ENCODE data around the gene CAPZB. TPM values are rescaled to one million over a fixed set of nuclear protein-coding genes. Genes with fewer than 3 reads are reported as not detected.

Gene CAPZB
- total RNA-seq, 1 donor: 183 TPM

DNA sequence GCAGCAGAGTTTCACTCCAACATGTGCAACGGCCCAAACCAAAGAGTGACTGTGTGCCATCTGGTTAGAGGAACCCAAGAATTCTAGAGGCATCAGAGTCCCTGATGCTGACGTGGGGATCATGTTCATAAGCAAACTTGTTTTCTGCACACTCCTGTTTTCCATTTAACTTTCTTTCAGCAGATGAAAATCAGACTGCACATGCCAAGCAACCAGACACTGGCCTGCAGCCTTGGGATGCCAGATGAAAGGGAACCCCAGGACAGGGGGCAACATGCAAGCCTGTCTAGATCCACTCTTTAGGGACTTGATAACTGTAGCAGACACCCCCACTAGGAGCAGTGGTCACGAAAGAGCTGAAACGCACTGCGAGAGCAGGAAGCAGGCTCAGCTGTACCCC, 116.4 kb downstream of the CAPZB start:
- no peak overlapping the region for H3K4me3 ChIP-seq (ENCODE audit: low read depth, low read length)
- no peak for DNase-seq (ENCODE audit: low read depth)
- TF ChIP-seq, protein P1, sequence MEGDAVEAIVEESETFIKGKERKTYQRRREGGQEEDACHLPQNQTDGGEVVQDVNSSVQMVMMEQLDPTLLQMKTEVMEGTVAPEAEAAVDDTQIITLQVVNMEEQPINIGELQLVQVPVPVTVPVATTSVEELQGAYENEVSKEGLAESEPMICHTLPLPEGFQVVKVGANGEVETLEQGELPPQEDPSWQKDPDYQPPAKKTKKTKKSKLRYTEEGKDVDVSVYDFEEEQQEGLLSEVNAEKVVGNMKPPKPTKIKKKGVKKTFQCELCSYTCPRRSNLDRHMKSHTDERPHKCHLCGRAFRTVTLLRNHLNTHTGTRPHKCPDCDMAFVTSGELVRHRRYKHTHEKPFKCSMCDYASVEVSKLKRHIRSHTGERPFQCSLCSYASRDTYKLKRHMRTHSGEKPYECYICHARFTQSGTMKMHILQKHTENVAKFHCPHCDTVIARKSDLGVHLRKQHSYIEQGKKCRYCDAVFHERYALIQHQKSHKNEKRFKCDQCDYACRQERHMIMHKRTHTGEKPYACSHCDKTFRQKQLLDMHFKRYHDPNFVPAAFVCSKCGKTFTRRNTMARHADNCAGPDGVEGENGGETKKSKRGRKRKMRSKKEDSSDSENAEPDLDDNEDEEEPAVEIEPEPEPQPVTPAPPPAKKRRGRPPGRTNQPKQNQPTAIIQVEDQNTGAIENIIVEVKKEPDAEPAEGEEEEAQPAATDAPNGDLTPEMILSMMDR (IDR thresholded peaks at IDR 0.05; ENCODE audit: insufficient read depth, low read depth, low read length): no peak

DNA sequence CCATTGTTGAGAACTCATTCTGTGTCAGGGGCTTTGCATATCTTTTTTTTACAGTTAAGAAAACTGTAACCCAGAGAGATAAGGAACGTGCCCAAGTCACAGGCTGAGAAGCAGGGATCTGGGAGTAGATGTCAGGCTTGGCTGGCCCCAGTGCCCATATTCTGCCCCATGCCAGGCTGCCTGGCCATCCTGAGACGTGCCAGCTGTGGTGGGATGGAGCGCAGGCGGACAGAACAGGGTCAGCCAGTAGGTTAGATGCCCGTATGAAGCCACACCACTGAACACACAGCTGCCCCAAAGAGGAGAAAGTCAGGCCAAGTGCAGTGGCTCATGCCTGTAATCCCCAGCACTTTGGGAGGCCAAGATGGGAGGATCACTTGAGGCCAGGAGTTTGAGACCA, 117.3 kb downstream of the CAPZB start:
- DNase-seq (ENCODE audit: low read depth): no peak
- H3K4me3 ChIP-seq (ENCODE audit: low read depth, low read length): no peak overlapping the region
- TF ChIP-seq, protein P1 (IDR thresholded peaks at IDR 0.05; ENCODE audit: insufficient read depth, low read depth, low read length): no peak

DNA sequence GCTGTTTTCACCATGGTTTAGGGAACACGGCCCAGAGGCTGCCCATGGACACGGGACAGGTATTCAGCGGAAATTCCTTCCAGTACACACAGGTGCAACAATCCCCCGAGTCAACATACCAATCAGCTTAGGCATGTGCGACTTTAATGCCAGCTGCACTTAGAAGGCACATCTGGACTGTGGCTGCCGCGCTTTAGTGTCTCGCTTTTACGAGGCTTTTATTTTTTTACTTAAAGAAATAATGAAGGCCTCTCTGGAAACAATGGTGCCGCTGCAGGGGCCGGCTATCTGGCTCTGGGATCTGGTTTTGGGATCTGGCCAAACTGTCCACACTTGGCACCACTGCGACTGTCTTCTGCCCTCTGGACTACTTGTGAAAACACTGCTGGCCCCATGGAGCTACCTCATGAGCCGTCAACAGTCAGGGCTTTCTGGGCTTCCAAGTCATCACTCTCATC, 117.7 kb downstream of the CAPZB start:
- DNase-seq (ENCODE audit: low read depth): no peak
- TF ChIP-seq, protein P1 (IDR thresholded peaks at IDR 0.05; ENCODE audit: insufficient read depth, low read depth, low read length): no peak

DNA sequence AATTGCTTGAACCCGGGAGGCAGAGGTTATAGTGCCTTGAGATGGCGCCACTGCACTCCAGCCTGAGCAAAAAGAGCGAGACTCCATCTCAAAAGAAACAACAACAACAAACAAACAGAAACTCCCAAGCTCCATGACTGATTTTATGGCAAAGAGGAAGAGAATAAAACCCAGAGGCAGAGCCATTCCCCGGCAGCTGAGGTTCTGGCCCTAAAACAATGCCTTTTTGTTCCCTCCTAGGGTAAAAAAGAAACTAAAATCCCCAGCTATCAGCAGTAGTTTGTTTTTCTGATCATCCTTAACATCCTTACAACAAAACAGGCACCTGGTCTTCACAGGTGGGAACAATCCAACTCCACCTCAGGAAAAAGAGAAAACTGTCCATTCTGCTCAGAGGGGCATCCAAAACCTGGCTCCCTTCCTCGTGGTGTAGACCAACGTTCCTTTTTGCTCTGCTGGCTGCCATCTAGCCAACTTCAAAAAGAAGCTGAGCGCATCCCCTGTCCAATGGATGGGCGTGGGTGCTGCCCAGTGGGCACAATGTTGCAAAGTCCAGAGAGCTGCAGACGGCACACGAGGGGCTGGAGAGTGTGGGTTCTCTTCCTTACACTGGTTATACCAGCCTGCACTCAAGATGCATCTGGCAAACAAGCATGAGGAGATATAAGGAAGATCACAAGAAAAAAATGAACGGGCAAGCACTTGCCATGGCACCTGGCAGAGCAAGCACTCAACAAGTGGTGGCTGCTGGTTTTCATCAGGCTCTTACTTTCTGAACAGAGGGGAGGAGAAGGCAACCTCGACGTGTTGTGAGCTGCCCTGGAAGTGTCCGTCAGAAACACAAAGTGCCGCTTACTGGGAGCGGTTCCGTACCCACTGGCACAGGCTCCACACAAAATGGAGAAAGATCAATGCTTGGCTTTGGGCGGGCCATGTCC, 118.5 kb downstream of the CAPZB start:
- DNase-seq (ENCODE audit: low read depth): no peak
- no peak overlapping the region for H3K4me3 ChIP-seq (ENCODE audit: low read depth, low read length)
- TF ChIP-seq, protein P1 (IDR thresholded peaks at IDR 0.05; ENCODE audit: insufficient read depth, low read depth, low read length): no peak

More for the DNA sequence above, 117.7 kb downstream of the CAPZB start:
- H3K4me3 ChIP-seq (ENCODE audit: low read depth, low read length): no peak overlapping the region

DNA sequence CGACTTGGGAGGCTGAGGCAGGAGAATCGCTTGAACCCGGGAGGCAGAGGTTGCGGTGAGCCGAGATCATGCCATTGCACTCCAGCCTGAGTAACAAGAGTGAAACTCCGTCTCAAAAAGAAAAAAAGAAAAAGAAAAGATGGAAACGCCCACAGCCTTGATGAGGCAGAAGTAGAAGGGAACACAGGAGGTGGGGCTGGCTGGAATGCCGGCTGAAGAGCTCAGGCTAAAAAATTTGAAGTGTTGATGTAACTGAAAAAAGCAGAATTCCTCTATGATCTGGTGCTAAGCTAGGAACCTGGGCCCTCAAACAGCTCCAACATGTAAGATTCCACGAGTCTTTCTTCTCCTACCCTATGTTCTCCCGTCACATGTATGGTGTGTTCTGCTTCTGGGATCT, 119.6 kb downstream of the CAPZB start:
- no peak for DNase-seq (ENCODE audit: low read depth)
- no peak overlapping the region for H3K4me3 ChIP-seq (ENCODE audit: low read depth, low read length)
- TF ChIP-seq, protein P1 (IDR thresholded peaks at IDR 0.05; ENCODE audit: insufficient read depth, low read depth, low read length): no peak

DNA sequence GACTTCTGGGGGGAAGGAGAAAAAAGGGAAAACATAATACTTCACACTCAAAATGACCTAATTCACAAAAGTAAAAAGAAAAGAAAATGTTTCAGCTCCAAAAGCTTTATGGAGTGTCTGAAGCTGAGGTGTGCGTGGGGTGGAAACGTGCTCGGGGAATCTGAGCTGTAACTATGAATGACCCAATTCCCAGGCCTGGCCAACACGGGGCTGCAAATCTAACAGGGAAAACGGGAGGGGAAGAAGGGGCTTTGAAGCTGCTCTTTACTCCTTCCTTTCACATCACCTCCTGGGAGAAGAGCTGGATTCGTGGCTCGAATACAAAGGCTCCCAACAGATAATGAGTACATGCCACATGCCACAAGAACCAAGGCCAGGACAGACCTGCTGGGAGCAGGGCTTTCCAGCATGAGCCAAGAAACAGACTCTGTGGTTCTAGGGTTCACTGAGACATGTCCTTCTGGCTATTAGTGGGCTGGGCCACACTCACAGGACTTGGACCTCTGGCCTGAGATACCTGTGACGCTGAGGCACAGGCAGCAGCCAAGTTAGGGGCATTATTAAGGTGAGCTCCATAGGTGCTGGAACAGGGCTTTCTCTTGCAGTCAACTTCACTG, 121.7 kb downstream of the CAPZB start:
- TF ChIP-seq, protein P1 (IDR thresholded peaks at IDR 0.05; ENCODE audit: insufficient read depth, low read depth, low read length): no peak
- H3K4me3 ChIP-seq (ENCODE audit: low read depth, low read length): no peak overlapping the region
- no peak for DNase-seq (ENCODE audit: low read depth)
